Measurements from ENCODE around the gene NEU2.

DNA sequence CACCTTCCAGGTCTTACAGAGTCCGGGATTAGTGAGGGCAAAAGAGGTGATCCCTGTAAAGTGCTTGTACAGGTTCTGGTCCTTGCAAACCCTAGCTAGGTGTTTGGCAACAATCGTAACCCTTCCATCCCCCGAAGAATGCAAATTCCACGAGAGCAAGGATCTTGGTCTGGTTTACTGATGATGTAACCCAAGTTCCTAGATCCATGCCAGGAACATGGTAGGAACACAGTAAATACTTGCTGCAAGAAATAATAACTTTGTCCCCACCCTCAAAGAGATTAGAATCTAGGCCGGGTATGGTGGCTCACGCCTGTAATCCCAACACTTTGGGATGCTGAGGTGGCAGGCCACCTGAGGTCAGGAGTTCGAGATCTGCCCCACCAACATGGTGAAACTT, 6.8 kb upstream of the NEU2 start:
- TF ChIP-seq, protein P1, sequence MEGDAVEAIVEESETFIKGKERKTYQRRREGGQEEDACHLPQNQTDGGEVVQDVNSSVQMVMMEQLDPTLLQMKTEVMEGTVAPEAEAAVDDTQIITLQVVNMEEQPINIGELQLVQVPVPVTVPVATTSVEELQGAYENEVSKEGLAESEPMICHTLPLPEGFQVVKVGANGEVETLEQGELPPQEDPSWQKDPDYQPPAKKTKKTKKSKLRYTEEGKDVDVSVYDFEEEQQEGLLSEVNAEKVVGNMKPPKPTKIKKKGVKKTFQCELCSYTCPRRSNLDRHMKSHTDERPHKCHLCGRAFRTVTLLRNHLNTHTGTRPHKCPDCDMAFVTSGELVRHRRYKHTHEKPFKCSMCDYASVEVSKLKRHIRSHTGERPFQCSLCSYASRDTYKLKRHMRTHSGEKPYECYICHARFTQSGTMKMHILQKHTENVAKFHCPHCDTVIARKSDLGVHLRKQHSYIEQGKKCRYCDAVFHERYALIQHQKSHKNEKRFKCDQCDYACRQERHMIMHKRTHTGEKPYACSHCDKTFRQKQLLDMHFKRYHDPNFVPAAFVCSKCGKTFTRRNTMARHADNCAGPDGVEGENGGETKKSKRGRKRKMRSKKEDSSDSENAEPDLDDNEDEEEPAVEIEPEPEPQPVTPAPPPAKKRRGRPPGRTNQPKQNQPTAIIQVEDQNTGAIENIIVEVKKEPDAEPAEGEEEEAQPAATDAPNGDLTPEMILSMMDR (conservative IDR thresholded peaks at IDR 0.05) = no peak
- no peak for TF ChIP-seq EZH2 (IDR thresholded peaks at IDR 0.05; ENCODE audit: low read depth)
